K562 (cell line): ENCODE data around the gene KISS1. TPM values are rescaled to one million over a fixed set of nuclear protein-coding genes. Genes with fewer than 3 reads are reported as not detected.

Experiments used
- ATAC-seq: fragments of 200-7000 bp; cut with Tn5 transposase; 3 replicates; pipeline ENCODE4 v1.9.1; 2020; ENCODE audit warnings: moderate library complexity
- BruUV-seq: library from RNA; stranded (reverse); fragments of 400-500 nt; replicated peaks from 2 replicates; lab custom pipeline; 2021; lab: Mats Ljungman, UMichigan
- CTCF ChIA-PET: fragments of 300-600 bp; formaldehyde crosslinking; extraction: SDS; loops from one replicate; lab custom pipeline; 2021; ENCODE audit warnings: low intra/inter-chr PET ratio; lab: Yijun Ruan, JAX
- POLR2A ChIA-PET: fragments of 300-600, 350-650 bp; sonication (Branson Sonifier 250); formaldehyde crosslinking; extraction: SDS; loops from one replicate; lab custom pipeline; 2021; ENCODE audit warnings: antibody characterized with exemption, inconsistent platforms; lab: Yijun Ruan, JAX
- DNase-seq, 4 experiments: peaks; one replicate each; pipeline versions ENCODE4 v3.0.0 to v3.0.0-alpha.2; 2011 to 2018; ENCODE audit warnings: low spot score in 3 of 4, mixed read lengths in 3 of 4; ENCODE audit errors: extremely low read depth in 1 of 4
- FAIRE-seq: peaks from 2 replicates; lab custom pipeline; 2011; peaks lifted over from hg19 to GRCh38; lab: Jason Lieb, UNC
- H2AFZ ChIP-seq: 2 replicates; pipeline ENCODE4 v1.6.0; 2011; ENCODE audit warnings: low read depth, low read length, control low read depth, inconsistent platforms
- H3K27ac ChIP-seq: fragments of 200-600 bp; 3 replicates; pipeline ENCODE4 v1.8.0; 2011; ENCODE audit warnings: low read depth, mild to moderate bottlenecking, control low read depth, inconsistent platforms, low read length, moderate library complexity, mixed read lengths; ENCODE audit errors: extremely low read depth
- H3K27me3 ChIP-seq, 2 experiments: fragments of 300-600 bp in 1 of 2; 2 replicates in 1 of 2; 3 replicates in 1 of 2; pipeline versions ENCODE4 v1.6.0 to v1.8.0; 2011; ENCODE audit warnings: inconsistent platforms in 2 of 2, low read length in 2 of 2, mild to moderate bottlenecking in 1 of 2, mixed read lengths in 1 of 2, moderate library complexity in 1 of 2; ENCODE audit not compliant: control insufficient read depth in 2 of 2, insufficient read depth in 2 of 2
- H3K36me3 ChIP-seq: fragments of 300-600 bp; 3 replicates; pipeline ENCODE4 v1.8.0; 2011; ENCODE audit warnings: mild to moderate bottlenecking, low read length, inconsistent platforms; ENCODE audit not compliant: control insufficient read depth, insufficient read depth
- H3K4me1 ChIP-seq, 2 experiments: fragments of 200-600 bp in 1 of 2; replicated peaks in 1 of 2; 2 replicates in 1 of 2; 3 replicates in 1 of 2; pipeline versions ENCODE4 v1.5.1 to v1.8.0; 2011; ENCODE audit warnings: inconsistent platforms in 2 of 2, low read length in 2 of 2, mild to moderate bottlenecking in 1 of 2, mixed read lengths in 1 of 2, moderate library complexity in 1 of 2; ENCODE audit not compliant: control insufficient read depth in 2 of 2, insufficient read depth in 2 of 2
- H3K4me2 ChIP-seq: 2 replicates; pipeline ENCODE4 v1.6.1; 2011; ENCODE audit warnings: low read length, control low read depth, inconsistent platforms, mixed read lengths; ENCODE audit not compliant: insufficient read depth
- H3K4me3 ChIP-seq: fragments of 200-600 bp; sonication (generic), shearing (Covaris generic); 2 replicates; pipeline ENCODE4 v1.5.1; 2016; ENCODE audit warnings: control low read depth, inconsistent platforms
- H3K79me2 ChIP-seq: fragments of 200-600 bp; 3 replicates; pipeline ENCODE4 v1.8.0; 2011; ENCODE audit warnings: low read length, inconsistent platforms; ENCODE audit not compliant: control insufficient read depth, insufficient read depth
- H3K9ac ChIP-seq, 2 experiments: 2 replicates each; pipeline versions ENCODE4 v1.6.0 to v1.6.1; 2011; ENCODE audit warnings: low read depth in 2 of 2, low read length in 2 of 2, control low read depth in 1 of 2, inconsistent platforms in 1 of 2, mild to moderate bottlenecking in 1 of 2, mixed read lengths in 1 of 2; ENCODE audit not compliant: insufficient read depth in 1 of 2
- H3K9me1 ChIP-seq: one replicate; pipeline ENCODE4 v1.6.0; 2011; ENCODE audit warnings: inconsistent platforms, mild to moderate bottlenecking, low read length, moderate library complexity; ENCODE audit not compliant: control insufficient read depth, insufficient read depth
- H3K9me3 ChIP-seq: replicated peaks from 2 replicates; pipeline ENCODE4 v1.5.1; 2011; ENCODE audit warnings: low read depth, low read length, inconsistent platforms; ENCODE audit not compliant: control insufficient read depth, insufficient read depth
- H4K20me1 ChIP-seq: replicated peaks from 2 replicates; pipeline ENCODE4 v1.6.1; 2011; ENCODE audit warnings: low read length, inconsistent platforms, mixed read lengths; ENCODE audit not compliant: control insufficient read depth, insufficient read depth
- DPF2 ChIP-seq: fragments of 450-650 bp; IDR thresholded peaks from 2 replicates; pipeline ENCODE4 v1.6.1; 2016
- HOXB6 ChIP-seq: fragments of 250-450 bp; sonication (Bioruptor Pico); IDR thresholded peaks from 2 replicates; pipeline ENCODE4 v1.5.1; 2022; ENCODE audit warnings: mild to moderate bottlenecking, borderline replicate concordance
- ILF3 ChIP-seq: fragments of 450-650 bp; IDR thresholded peaks from 2 replicates; pipeline ENCODE4 v1.6.1; 2018; ENCODE audit warnings: antibody characterized with exemption, mild to moderate bottlenecking, moderate library complexity, borderline replicate concordance
- NR2C1 ChIP-seq, 2 experiments: fragments of 450-650 bp; IDR thresholded peaks; 2 replicates each; pipeline ENCODE4 v1.6.1; 2017; ENCODE audit warnings: mild to moderate bottlenecking in 2 of 2, antibody characterized with exemption in 1 of 2, inconsistent platforms in 1 of 2, missing compliant biosample characterization in 1 of 2, missing genetic modification characterization in 1 of 2
- RAD21 ChIP-seq, 2 experiments: fragments of 250-450 bp in 1 of 2; fragments of 450-650 bp in 1 of 2; sonication (Bioruptor Pico) in 1 of 2; formaldehyde crosslinking in 1 of 2; IDR thresholded peaks in 1 of 2; conservative IDR thresholded peaks in 1 of 2; 2 replicates each; pipeline versions ENCODE4 v1.4.0 to v1.8.0; 2020 to 2022; ENCODE audit warnings: mild to moderate bottlenecking in 2 of 2, moderate library complexity in 1 of 2
- ZNF668 ChIP-seq: fragments of 250-450 bp; sonication (Bioruptor Pico); IDR thresholded peaks from 2 replicates; pipeline ENCODE4 v1.8.0; 2022; ENCODE audit warnings: mild to moderate bottlenecking, inconsistent platforms
- WGBS: fragments of 100-300 bp; shearing (Covaris generic); methylation state at CpG from one replicate; pipeline ENCODE4 v1.1.6; 2016; ENCODE audit warnings: low coverage, mixed read lengths; ENCODE audit not compliant: insufficient coverage; ENCODE audit errors: missing lambda C conversion rate; 5-methylcytosine and 5-hydroxymethylcytosine counted together
- in situ Hi-C: fragments of 300-500 bp; cut with MboI; formaldehyde crosslinking; loops from 4 replicates; pipeline ENCODE4 v1.15.0; 2018; ENCODE audit warnings: inconsistent platforms, mixed read lengths
- intact Hi-C: fragments of 100-400 bp; cut with micrococcal nuclease; formaldehyde crosslinking; loops from 2 replicates; pipeline ENCODE4 v1.14.2; 2022
- polyA plus RNA-seq, 8 experiments: library from polyadenylated mRNA; depleted of rRNA in 4 of 8; stranded (reverse) in 5 of 8; unstranded in 3 of 8; fragments of >200 nt; fragmentation: Nextera tagmentation in 2 of 8; fragmentation: Illumina TruSeq in 1 of 8; extraction: Ambion mirVana in 2 of 8; extraction: Trizol in 1 of 8; gene quantifications; 2 replicates each; pipeline versions ENCODE4 v1.2.1 to v1.2.3, GENCODE V29; 2011 to 2014; ENCODE audit warnings: inconsistent platforms in 1 of 8, missing spikeins in 1 of 8
- total RNA-seq, 7 experiments: library from RNA; depleted of rRNA in 6 of 7; stranded (reverse); fragments of >200 nt in 6 of 7; fragmentation: Illumina TruSeq in 2 of 7; extraction: Trizol in 2 of 7; gene quantifications; 2 replicates each; pipeline versions ENCODE4 v1.2.1 to v1.2.3, GENCODE V29; 2011 to 2021; ENCODE audit warnings: low replicate concordance in 1 of 7

The KISS1 gene
- total and polyA plus RNA-seq, 9 of the 15 experiments (the other 6 are each of a cell fraction or from before 2014, with no cell fraction given): 0.31 TPM; not detected in 8

GRCh38 chr1:204170494-204171155 lies 25.7 kb downstream of the KISS1 start:
- Histone ChIP-seq H3K4me1 (no peaks in the 10 kb centered on the region; a peak in 1 of 5 replicates), H3K9me1 (no peaks in the 10 kb centered on the region), H4K20me1 (no peaks in the 10 kb centered on the region), H3K9me3 (0 out of 2 replicates have a peak, but pooled peaks cover 5% of the 10 kb centered on the region), H3K27me3 (peaks cover 5 to 11% of the 10 kb centered on the region in 2 experiments; a peak in 4 of 5 replicates), H3K4me2 (no peak overlapping the region), H3K79me2 (no peaks in the 10 kb centered on the region), H2AFZ (no peak overlapping the region), H3K4me3 (no peak overlapping the region), H3K27ac (no peak overlapping the region), H3K9ac (no peak overlapping the region), H3K36me3 (no peaks in the 10 kb centered on the region)
- ChIA-PET CTCF (no interaction called here), POLR2A (no interaction called here)
- in situ Hi-C loops (loop anchor here (10.0 kb wide), 1 partner anchor 334 kb away; no protein-coding TSS in a partner anchor), intact Hi-C loops (no loop called here)
- FAIRE-seq (no peak), ATAC-seq (no peak), DNase-seq (no peak)
- 3% methylated on average over 3 of the region's 3 CpGs for WGBS
- no TSS peak for BruUV-seq
- TF ChIP-seq RAD21 (CRISPR knock-in tag; conservative IDR thresholded peaks at IDR 0.05 in 1 of 2, IDR thresholded peaks at IDR 0.05 in 1 of 2): no peak
- TF ChIP-seq ZNF668 (CRISPR knock-in tag): no peak
- TF ChIP-seq ILF3: no peak
- TF ChIP-seq HOXB6: no peak
- TF ChIP-seq DPF2: no peak
- TF ChIP-seq NR2C1 (IDR thresholded peaks at IDR 0.05): no peak
- no peak for TF ChIP-seq NR2C1 (tag; IDR thresholded peaks at IDR 0.05)
